SK-N-DZ (cell line): ENCODE data around the gene TMEM263. TPM values are rescaled to one million over a fixed set of nuclear protein-coding genes. Genes with fewer than 3 reads are reported as not detected.
"Not testable (repeated sequence)": the region's sequence is repeated elsewhere in the genome, so short reads cannot be mapped to it uniquely, and the experiment has no call there.

Experiments used
- DNase-seq: peaks from one replicate; pipeline ENCODE4 v3.0.0-alpha.2; 2015; ENCODE audit warnings: low spot score
- polyA plus RNA-seq, 2 experiments: library from polyadenylated mRNA; depleted of rRNA; stranded (reverse); fragments of >200 nt; gene quantifications; 2 replicates each; pipeline ENCODE4 v1.2.3, GENCODE V29; 2014

TMEM263 gene
- polyA plus RNA-seq (2014; cell fraction: cytosol; rRNA removed), result 25.4 and 26.7 TPM in 2 replicates
- 12.8 and 13.8 TPM in 2 replicates for polyA plus RNA-seq (2014; cell fraction: nucleus; rRNA removed)

- DNase-seq, result peak; percentile 97
Measured at GRCh38 chr12:106955377-106956047, at the start of gene TMEM263. Gene TMEM263 (plus strand): TSS chr12:106955907. CDS start chr12:106967117, 11,210 bp downstream.

DNA sequence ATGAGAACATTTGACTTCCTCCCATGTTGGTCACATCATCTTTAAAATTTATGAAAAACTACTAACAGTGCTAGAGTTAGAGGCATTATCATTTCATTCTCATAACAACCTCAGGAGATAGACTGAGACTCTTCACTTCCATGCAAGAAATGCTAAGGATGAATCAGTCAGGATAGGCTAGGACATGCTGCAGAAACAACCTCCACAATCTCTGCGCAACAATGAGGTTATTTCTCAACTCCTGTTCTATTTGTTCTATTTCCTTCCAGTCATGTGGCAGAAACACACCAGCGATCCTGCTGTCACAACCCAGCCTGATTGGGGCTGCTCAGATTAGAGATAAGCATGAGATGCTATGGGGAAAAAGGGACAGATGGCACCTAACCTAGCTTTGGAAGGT, 49.0 kb upstream of the TMEM263 start:
- DNase-seq, result peak; percentile 33

DNA sequence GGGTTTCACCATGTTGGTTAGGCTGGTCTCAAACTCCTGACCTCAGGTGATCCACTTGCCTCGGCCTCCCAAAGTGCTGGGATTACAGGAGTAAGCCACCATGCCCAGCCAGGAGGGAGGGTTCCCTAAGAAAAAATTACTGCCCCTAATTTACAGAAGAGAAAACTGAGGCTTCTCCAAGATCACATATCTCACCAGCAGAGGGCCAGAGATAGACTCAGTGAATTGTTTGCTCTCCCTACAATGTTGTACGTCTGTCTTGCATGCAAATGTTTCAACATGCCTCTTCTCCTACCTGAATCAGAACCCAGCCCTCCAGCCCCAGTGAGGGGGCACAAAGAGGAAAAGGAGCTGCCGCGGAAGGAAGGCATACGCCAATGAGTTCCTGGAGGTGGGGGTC, 48.3 kb upstream of the TMEM263 start:
- no peak for DNase-seq

- DNase-seq, result no peak
Measured at GRCh38 chr12:106907846-106908245, 47.9 kb upstream of the TMEM263 start.

- DNase-seq, result no peak
Measured at GRCh38 chr12:106908561-106908960, 47.1 kb upstream of the TMEM263 start.

- no peak for DNase-seq
Measured at GRCh38 chr12:106910202-106910601, 45.5 kb upstream of the TMEM263 start.

- no peak for DNase-seq
Measured at GRCh38 chr12:106911581-106911980, 44.1 kb upstream of the TMEM263 start.

- DNase-seq, result no peak
Measured at GRCh38 chr12:106913456-106913855, 42.3 kb upstream of the TMEM263 start.

- DNase-seq, result no peak
Measured at GRCh38 chr12:106914796-106915634, 40.7 kb upstream of the TMEM263 start.

- no peak for DNase-seq
Measured at GRCh38 chr12:106915635-106916026, 40.1 kb upstream of the TMEM263 start.

GRCh38 chr12:106917503-106917902, 38.2 kb upstream of the TMEM263 start:
- DNase-seq, result no peak

- DNase-seq, result peak; percentile 69
Measured at GRCh38 chr12:106918746-106919145, 37.0 kb upstream of the TMEM263 start.

- DNase-seq, result peak; percentile 55
Measured at GRCh38 chr12:106919910-106920544, 35.7 kb upstream of the TMEM263 start.

- DNase-seq, result not testable (repeated sequence)
Measured at GRCh38 chr12:106921976-106922375, 33.7 kb upstream of the TMEM263 start.

GRCh38 chr12:106923594-106923993, 32.1 kb upstream of the TMEM263 start:
- DNase-seq, result not testable (repeated sequence)

DNA sequence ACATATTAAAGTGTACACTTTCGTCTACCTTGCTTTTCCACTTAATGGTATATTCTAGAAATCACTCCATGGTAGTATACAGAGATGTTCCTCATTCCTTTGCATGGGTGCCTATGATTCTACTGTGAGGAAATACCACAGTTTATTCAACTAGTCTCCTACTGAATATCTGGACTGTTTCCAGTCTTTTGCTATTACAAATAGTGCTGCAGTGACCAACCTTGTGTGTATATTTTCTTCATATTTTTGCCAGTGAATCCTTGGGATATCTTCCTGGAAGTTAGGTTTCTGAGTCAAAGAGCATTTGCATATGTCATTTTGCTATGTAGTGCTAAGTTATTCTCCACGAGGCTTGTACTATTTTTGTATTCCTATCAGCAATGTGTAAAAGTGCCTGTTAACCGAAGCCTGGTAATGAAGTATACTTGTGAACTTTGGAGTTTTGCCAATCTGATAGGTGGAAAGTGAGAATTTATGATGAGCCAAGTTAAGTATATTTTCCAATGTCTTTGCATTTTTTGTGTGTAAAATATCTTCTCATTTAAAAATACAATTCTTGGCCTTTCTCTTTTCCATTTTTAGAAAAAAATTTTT, 31.3 kb upstream of the TMEM263 start:
- no peak for DNase-seq

DNA sequence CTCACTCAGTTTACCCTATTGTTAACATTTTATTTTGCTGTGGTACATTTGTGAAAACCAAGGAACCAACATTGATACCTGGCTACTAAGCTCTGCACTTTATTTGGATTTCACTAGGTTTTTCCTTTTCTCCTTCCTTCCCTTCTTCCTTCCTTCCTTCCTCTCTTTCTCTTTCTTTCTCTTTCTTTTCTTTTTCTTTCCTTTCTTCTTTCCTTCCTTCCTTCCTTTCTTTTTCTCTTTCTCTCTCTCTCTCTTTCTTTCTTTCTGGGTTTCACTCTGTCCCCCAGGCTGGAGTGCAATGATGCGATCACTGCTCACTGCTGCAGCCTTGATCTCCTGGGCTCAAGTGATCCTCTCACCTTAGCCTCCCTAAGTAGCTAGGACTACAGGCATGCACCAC, 29.1 kb upstream of the TMEM263 start:
- DNase-seq, result no peak

DNA sequence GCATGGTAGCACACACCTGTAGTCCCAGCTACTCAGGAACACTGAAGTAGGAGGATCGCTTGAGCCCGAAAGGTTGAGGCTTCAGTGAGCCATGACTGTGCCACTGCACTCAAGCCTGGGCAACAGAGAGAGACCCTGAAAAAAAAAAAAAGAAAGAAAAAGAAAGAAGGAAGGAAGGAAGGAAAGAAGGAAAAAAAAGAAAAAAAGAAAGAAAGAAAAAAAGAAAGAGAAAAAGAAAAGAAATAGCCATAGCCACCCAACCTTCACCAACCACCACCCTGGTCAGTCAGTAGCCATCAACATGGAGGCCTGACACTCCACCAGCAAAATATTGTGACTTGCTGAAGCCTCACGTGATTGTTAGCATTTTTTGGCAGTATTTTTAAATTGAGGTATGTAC, 21.4 kb upstream of the TMEM263 start:
- DNase-seq, result no peak

DNA sequence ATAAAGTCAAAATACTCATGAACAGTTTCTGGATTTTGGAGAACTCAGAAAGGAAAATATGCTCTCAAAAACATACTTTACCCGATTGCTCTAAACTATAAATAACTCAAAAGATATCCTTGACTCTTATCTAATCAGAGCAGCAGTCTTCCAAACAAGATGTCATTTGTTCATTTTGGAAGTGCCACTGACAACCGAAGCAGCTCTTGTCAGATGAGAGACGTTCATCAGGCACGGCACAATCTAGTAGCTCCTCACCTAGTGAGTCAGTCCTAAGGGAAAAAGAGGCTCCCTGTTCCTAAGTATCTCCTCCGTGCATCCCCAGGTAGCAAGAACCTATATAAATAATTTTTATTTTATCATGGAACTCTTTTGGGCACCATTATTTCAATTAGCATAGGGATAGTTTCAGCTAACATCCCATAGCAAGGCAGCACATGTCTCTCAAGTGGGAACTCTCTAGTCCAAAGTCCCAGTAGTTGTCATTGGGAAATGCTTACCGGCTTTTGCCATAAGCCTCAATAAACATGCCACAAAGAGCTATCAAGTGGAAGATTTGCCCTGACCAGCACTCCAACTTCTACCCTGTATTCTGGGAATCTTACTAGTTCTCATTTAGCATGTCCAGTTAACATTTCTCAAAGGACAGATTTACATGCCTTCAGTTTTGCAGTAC, 14.1 kb upstream of the TMEM263 start:
- no peak for DNase-seq

- no peak for DNase-seq
Measured at GRCh38 chr12:106942775-106943174, 12.9 kb upstream of the TMEM263 start.

GRCh38 chr12:106945261-106945851, 10.4 kb upstream of the TMEM263 start:
- DNase-seq, result no peak
